Prostate gland (tissue), 2 donors: Measurements from ENCODE around the gene AUTS2.

Experiments used
- POLR2A ChIP-seq: fragments of 450-650 bp; IDR thresholded peaks from one replicate; pipeline ENCODE4 v1.6.1; 2016; ENCODE audit warnings: antibody characterized with exemption, mild to moderate bottlenecking
- POLR2AphosphoS5 ChIP-seq: sonication (generic); formaldehyde crosslinking; IDR thresholded peaks from one replicate; pipeline ENCODE4 v1.6.1; 2017; ENCODE audit warnings: antibody characterized with exemption
- TF ChIP-seq, protein P1 (sequence below), 4 experiments: fragments of 200-600 bp in 2 of 4; fragments of 450-650 bp in 2 of 4; sonication (generic) in 2 of 4; IDR thresholded peaks; 1 replicate in 3 of 4; 2 replicates in 1 of 4; pipeline ENCODE4 v1.5.1; 2016 to 2019; ENCODE audit warnings: antibody characterized with exemption in 4 of 4, mild to moderate bottlenecking in 2 of 4, moderate library complexity in 2 of 4

DNA sequence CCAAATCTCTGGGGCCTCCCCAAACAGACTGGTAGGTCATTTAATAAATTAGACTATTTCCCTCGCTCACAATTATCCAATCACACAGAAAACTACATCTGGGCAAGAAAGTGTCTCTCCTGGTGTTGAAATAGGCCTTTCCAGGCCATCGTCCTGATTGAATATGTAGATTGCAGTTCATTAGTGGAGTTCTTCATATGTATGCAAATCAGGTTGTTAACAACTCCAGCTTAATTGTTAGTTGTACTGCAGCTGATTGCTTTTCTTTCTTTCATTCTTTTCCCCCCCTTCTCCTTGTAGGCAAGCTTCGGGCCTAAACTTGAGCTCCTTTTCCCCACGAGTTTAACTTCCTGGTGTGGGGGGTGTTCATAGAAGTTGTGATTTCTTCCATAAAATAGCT is 1174.6 kb downstream of the AUTS2 start:
- TF ChIP-seq, protein P1, sequence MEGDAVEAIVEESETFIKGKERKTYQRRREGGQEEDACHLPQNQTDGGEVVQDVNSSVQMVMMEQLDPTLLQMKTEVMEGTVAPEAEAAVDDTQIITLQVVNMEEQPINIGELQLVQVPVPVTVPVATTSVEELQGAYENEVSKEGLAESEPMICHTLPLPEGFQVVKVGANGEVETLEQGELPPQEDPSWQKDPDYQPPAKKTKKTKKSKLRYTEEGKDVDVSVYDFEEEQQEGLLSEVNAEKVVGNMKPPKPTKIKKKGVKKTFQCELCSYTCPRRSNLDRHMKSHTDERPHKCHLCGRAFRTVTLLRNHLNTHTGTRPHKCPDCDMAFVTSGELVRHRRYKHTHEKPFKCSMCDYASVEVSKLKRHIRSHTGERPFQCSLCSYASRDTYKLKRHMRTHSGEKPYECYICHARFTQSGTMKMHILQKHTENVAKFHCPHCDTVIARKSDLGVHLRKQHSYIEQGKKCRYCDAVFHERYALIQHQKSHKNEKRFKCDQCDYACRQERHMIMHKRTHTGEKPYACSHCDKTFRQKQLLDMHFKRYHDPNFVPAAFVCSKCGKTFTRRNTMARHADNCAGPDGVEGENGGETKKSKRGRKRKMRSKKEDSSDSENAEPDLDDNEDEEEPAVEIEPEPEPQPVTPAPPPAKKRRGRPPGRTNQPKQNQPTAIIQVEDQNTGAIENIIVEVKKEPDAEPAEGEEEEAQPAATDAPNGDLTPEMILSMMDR (IDR thresholded peaks at IDR 0.05): no peak
- TF ChIP-seq POLR2A (no peak), POLR2AphosphoS5 (no peak)
